ENCODE results near the gene MRPS2. TPM values are rescaled to one million over a fixed set of nuclear protein-coding genes. Genes with fewer than 3 reads are reported as not detected.
"Not testable (repeated sequence)": the region's sequence is repeated elsewhere in the genome, so short reads cannot be mapped to it uniquely, and the experiment has no call there.

MRPS2 gene
- total RNA-seq, 2 experiments from 2014 or later, result 56.4 to 57.4 TPM

- H3K4me1 Mint-ChIP-seq (ENCODE audit: low read depth), result no peaks in the 10 kb centered on the region
- TF ChIP-seq, protein P1, sequence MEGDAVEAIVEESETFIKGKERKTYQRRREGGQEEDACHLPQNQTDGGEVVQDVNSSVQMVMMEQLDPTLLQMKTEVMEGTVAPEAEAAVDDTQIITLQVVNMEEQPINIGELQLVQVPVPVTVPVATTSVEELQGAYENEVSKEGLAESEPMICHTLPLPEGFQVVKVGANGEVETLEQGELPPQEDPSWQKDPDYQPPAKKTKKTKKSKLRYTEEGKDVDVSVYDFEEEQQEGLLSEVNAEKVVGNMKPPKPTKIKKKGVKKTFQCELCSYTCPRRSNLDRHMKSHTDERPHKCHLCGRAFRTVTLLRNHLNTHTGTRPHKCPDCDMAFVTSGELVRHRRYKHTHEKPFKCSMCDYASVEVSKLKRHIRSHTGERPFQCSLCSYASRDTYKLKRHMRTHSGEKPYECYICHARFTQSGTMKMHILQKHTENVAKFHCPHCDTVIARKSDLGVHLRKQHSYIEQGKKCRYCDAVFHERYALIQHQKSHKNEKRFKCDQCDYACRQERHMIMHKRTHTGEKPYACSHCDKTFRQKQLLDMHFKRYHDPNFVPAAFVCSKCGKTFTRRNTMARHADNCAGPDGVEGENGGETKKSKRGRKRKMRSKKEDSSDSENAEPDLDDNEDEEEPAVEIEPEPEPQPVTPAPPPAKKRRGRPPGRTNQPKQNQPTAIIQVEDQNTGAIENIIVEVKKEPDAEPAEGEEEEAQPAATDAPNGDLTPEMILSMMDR (IDR thresholded peaks at IDR 0.05), result no peak
- H3K27ac Mint-ChIP-seq, result no peak overlapping the region
- CTCF ChIA-PET, result interaction anchor here (1.4 kb wide), 1 partner anchor 73 kb away, joined by 4 read pairs; no protein-coding TSS in a partner anchor
- H3K9me3 Mint-ChIP-seq, result no peaks in the 10 kb centered on the region
- intact Hi-C loops (cut with micrococcal nuclease), result no loop called here
- POLR2A ChIA-PET, result no interaction called here
- ATAC-seq, result no peak
- no peak overlapping the region for H3K4me3 Mint-ChIP-seq
- DNase-seq, result no peak
- no peaks in the 10 kb centered on the region for H3K36me3 Mint-ChIP-seq (ENCODE audit: low read depth)
- peaks cover 9% of the 10 kb centered on the region for H3K27me3 Mint-ChIP-seq
Observed at GRCh38 chr9:135530146-135530545, 29.7 kb downstream of the MRPS2 start.

DNA sequence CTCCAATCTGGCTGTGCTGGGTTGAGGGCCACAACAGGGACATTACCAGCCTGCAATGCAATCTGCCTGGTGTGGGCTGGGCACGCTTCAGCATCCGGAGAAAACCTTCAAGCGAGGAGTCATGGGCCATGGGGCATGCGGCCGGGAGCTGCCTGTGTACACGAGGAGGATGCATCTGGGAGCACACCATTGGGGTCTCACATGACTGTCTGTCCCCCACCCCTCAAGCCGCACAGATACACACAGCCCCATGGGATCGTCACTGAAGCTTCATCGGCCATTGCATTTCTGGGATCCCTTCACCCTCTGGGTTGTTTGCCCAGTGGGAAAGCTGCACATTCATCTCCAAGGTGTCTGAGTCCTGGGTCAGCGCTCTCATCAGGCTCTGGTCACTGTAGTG lies 30.6 kb downstream of the MRPS2 start:
- Mint-ChIP-seq H3K36me3 (ENCODE audit: low read depth) (no peaks in the 10 kb centered on the region), H3K4me1 (ENCODE audit: low read depth) (no peaks in the 10 kb centered on the region), H3K9me3 (no peaks in the 10 kb centered on the region), H3K4me3 (no peak overlapping the region), H3K27me3 (peaks cover 9% of the 10 kb centered on the region), H3K27ac (no peak overlapping the region)
- POLR2A ChIA-PET, result no interaction called here
- intact Hi-C loops (cut with micrococcal nuclease), result no loop called here
- CTCF ChIA-PET, result no interaction called here
- no peak for ATAC-seq
- DNase-seq, result no peak
- TF ChIP-seq, protein P1 (IDR thresholded peaks at IDR 0.05), result no peak

DNA sequence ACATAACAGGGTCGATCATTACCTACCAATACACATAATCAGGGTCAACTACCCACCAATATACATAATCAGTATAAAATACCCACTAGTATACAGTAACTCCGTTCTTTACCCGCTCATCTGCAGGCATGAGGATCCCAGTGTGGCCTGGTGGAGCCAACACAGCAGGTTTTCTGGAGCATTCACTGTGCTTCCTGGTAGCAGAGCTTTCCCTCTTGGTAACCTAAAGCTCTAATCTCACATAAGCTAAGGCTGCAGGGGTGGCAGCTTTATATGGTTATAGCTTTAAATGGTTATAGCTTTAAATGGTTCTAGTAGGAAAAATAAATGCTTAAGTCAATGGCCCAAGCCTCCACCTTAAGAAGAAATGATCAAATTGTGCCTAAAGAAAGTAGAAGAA lies 32.6 kb downstream of the MRPS2 start:
- intact Hi-C loops (cut with micrococcal nuclease), result no loop called here
- ATAC-seq (no peak), DNase-seq (no peak)
- Mint-ChIP-seq H3K27ac (no peak overlapping the region), H3K36me3 (ENCODE audit: low read depth) (no peaks in the 10 kb centered on the region), H3K4me1 (ENCODE audit: low read depth) (no peaks in the 10 kb centered on the region), H3K27me3 (peaks cover 13% of the 10 kb centered on the region), H3K4me3 (no peak overlapping the region), H3K9me3 (no peaks in the 10 kb centered on the region)
- ChIA-PET CTCF (no interaction called here), POLR2A (no interaction called here)
- TF ChIP-seq, protein P1 (IDR thresholded peaks at IDR 0.05), result no peak

- ATAC-seq, result no peak
- POLR2A ChIA-PET, result no interaction called here
- CTCF ChIA-PET, result no interaction called here
- Mint-ChIP-seq H3K36me3 (ENCODE audit: low read depth) (no peaks in the 10 kb centered on the region), H3K9me3 (no peaks in the 10 kb centered on the region), H3K4me3 (no peak overlapping the region), H3K27me3 (peaks cover 14% of the 10 kb centered on the region), H3K27ac (no peak overlapping the region), H3K4me1 (ENCODE audit: low read depth) (no peaks in the 10 kb centered on the region)
- intact Hi-C loops (cut with micrococcal nuclease), result no loop called here
- no peak for DNase-seq
- TF ChIP-seq, protein P1 (IDR thresholded peaks at IDR 0.05), result no peak
Observed at GRCh38 chr9:135533674-135534073, 33.2 kb downstream of the MRPS2 start.

DNA sequence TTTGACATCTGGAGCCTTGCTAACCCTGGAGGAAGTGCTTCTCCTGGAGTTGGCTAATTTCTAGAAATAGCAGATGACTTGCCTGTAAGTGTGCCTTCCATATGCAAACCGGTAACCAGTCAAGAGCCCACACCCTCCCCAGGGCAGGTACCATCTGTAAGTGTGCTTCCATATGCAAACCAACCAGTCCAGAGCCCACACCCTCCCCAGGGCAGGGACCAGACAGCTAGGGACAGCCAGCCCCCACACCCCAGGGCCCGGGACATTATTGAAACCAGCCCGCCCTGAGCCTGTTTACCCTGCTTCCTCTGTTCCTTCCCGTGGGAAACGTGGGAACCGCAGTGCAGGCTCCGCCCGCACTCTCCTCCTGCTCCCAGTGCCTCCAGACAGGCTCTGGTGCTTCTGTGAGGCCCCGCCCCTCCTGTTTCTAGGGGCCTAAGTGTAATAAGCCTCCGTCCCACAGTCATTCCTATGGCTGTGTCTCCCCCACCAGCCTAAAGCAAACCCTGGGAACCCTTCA lies 33.8 kb downstream of the MRPS2 start:
- H3K27ac Mint-ChIP-seq; ATAC-seq; H3K4me3 Mint-ChIP-seq; CTCF ChIA-PET; intact Hi-C loops (cut with micrococcal nuclease); DNase-seq; H3K4me1 Mint-ChIP-seq (ENCODE audit: low read depth); H3K36me3 Mint-ChIP-seq (ENCODE audit: low read depth); H3K9me3 Mint-ChIP-seq; POLR2A ChIA-PET: not testable (repeated sequence)
- peaks cover 16% of the 10 kb centered on the region for H3K27me3 Mint-ChIP-seq

GRCh38 chr9:135534826-135535225 lies 34.3 kb downstream of the MRPS2 start:
- DNase-seq; CTCF ChIA-PET; intact Hi-C loops (cut with micrococcal nuclease); H3K4me1 Mint-ChIP-seq (ENCODE audit: low read depth); ATAC-seq; H3K4me3 Mint-ChIP-seq; H3K27ac Mint-ChIP-seq; H3K36me3 Mint-ChIP-seq (ENCODE audit: low read depth); H3K9me3 Mint-ChIP-seq; POLR2A ChIA-PET: not testable (repeated sequence)
- H3K27me3 Mint-ChIP-seq, result peaks cover 16% of the 10 kb centered on the region

DNA sequence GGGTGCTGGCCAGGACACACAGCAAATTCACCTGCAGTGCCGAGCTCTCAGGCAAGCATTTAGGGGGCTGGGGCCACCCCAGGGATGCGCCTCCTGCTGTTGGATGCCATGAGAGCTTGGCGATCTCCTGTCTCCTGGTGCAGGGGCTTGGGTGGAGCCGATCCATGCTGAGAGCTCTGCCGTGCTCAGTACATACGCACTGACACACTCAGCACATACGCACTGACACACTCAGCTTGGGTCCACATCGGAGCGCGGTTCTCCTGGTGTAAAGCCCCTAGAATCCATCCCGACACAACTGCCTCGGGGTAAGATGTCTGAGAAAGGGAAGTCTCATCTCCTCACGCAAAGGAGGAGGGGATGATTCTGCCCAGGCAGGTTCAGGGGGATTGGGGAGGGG lies 35.1 kb downstream of the MRPS2 start:
- CTCF ChIA-PET, H3K27ac Mint-ChIP-seq, ATAC-seq: not testable (repeated sequence)

More for the DNA sequence above, 35.1 kb downstream of the MRPS2 start:
- H3K4me3 Mint-ChIP-seq; H3K36me3 Mint-ChIP-seq (ENCODE audit: low read depth); POLR2A ChIA-PET; H3K4me1 Mint-ChIP-seq (ENCODE audit: low read depth); intact Hi-C loops (cut with micrococcal nuclease); DNase-seq; H3K9me3 Mint-ChIP-seq: not testable (repeated sequence)
- H3K27me3 Mint-ChIP-seq, result peaks cover 16% of the 10 kb centered on the region
